NCI-H146 treated with DMSO at 0.1 percent for 48 hours (cell line): Measurements from ENCODE around the gene AIG1.
"Not testable (repeated sequence)": the region's sequence is repeated elsewhere in the genome, so short reads cannot be mapped to it uniquely, and the experiment has no call there.

Source experiments
- DNase-seq: peaks from one replicate; lab custom pipeline; 2025; ENCODE audit not compliant: unreplicated experiment; lab: John Stamatoyannopoulos, UW

The AIG1 gene

GRCh38 chr6:143125864-143126573 lies 65.3 kb downstream of the AIG1 start:
- DNase-seq = peak; percentile 22

GRCh38 chr6:143126574-143126941 lies 65.9 kb downstream of the AIG1 start:
- DNase-seq = no peak

GRCh38 chr6:143127941-143128680 lies 67.4 kb downstream of the AIG1 start:
- no peak for DNase-seq

GRCh38 chr6:143128681-143129015 lies 68.0 kb downstream of the AIG1 start:
- DNase-seq = no peak

GRCh38 chr6:143130928-143131327 lies 70.2 kb downstream of the AIG1 start:
- DNase-seq = no peak

- DNase-seq = no peak
Observed at GRCh38 chr6:143135325-143135724, 74.6 kb downstream of the AIG1 start.

GRCh38 chr6:143135797-143136561 lies 75.3 kb downstream of the AIG1 start:
- DNase-seq = no peak

- no peak for DNase-seq
Observed at GRCh38 chr6:143136647-143137046, 76.0 kb downstream of the AIG1 start.

GRCh38 chr6:143139239-143139784 lies 78.6 kb downstream of the AIG1 start:
- DNase-seq = no peak

- DNase-seq = not testable (repeated sequence)
Observed at GRCh38 chr6:143139884-143140283, 79.2 kb downstream of the AIG1 start.

GRCh38 chr6:143140767-143141166 lies 80.1 kb downstream of the AIG1 start:
- no peak for DNase-seq

- DNase-seq = no peak
Observed at GRCh38 chr6:143141442-143141841, 80.8 kb downstream of the AIG1 start.

GRCh38 chr6:143146186-143146851 lies 85.6 kb downstream of the AIG1 start:
- DNase-seq = no peak

- DNase-seq = no peak
Observed at GRCh38 chr6:143149771-143150170, 89.1 kb downstream of the AIG1 start.

GRCh38 chr6:143150281-143150680 lies 89.6 kb downstream of the AIG1 start:
- DNase-seq = no peak

- DNase-seq = no peak
Observed at GRCh38 chr6:143151381-143151780, 90.7 kb downstream of the AIG1 start.

GRCh38 chr6:143155681-143156080 lies 95.0 kb downstream of the AIG1 start:
- DNase-seq = no peak

- DNase-seq = no peak
Observed at GRCh38 chr6:143157131-143157530, 96.4 kb downstream of the AIG1 start.

- no peak for DNase-seq
Observed at GRCh38 chr6:143158113-143158581, 97.5 kb downstream of the AIG1 start.

GRCh38 chr6:143159001-143159400 lies 98.3 kb downstream of the AIG1 start:
- no peak for DNase-seq

GRCh38 chr6:143160015-143160414 lies 99.3 kb downstream of the AIG1 start:
- no peak for DNase-seq
